GM13977 (cell line): ENCODE measurements around the gene CHMP3.
"Not testable (repeated sequence)": the region's sequence is repeated elsewhere in the genome, so short reads cannot be mapped to it uniquely, and the experiment has no call there.

Experiments
- DNase-seq: peaks from one replicate; pipeline ENCODE4 v3.0.0; 2012; ENCODE audit warnings: low spot score
- CTCF ChIP-seq: IDR thresholded peaks from 2 replicates; pipeline ENCODE4 v1.5.1; 2012; ENCODE audit warnings: mild to moderate bottlenecking, control low read depth; ENCODE audit not compliant: insufficient read depth; ENCODE audit errors: extremely low read depth, missing control alignments
- in situ Hi-C: fragments of 300-500 bp; cut with MboI; formaldehyde crosslinking; loops from one replicate; pipeline ENCODE4 v1.12.0; 2022; ENCODE audit warnings: low sequenced_read_pairs, low pct_unique_long_range_greater_than_20kb, mixed read lengths, inconsistent platforms; ENCODE audit not compliant: unreplicated experiment

CHMP3 gene

GRCh38 chr2:86552889-86553288 is 10.4 kb downstream of the CHMP3 start:
- in situ Hi-C loops, result no loop called here
- DNase-seq, result no peak

GRCh38 chr2:86549963-86550725 is 13.1 kb downstream of the CHMP3 start:
- in situ Hi-C loops, DNase-seq: not testable (repeated sequence)

More at GRCh38 chr2:86552889-86553288, 10.4 kb downstream of the CHMP3 start:
- no peak for TF ChIP-seq CTCF

GRCh38 chr2:86549440-86549839 is 13.8 kb downstream of the CHMP3 start:
- DNase-seq, in situ Hi-C loops: not testable (repeated sequence)

- in situ Hi-C loops, DNase-seq: not testable (repeated sequence)
Measured at GRCh38 chr2:86548913-86549396, 14.3 kb downstream of the CHMP3 start.

GRCh38 chr2:86548165-86548912 is 14.9 kb downstream of the CHMP3 start:
- DNase-seq, in situ Hi-C loops: not testable (repeated sequence)

- in situ Hi-C loops, DNase-seq: not testable (repeated sequence)
Measured at GRCh38 chr2:86545296-86545924, 17.8 kb downstream of the CHMP3 start.

GRCh38 chr2:86544278-86545099 is 18.8 kb downstream of the CHMP3 start:
- DNase-seq, in situ Hi-C loops: not testable (repeated sequence)

- no peak for DNase-seq
- TF ChIP-seq CTCF, result no peak
- in situ Hi-C loops, result no loop called here
Measured at GRCh38 chr2:86543793-86544192, 19.4 kb downstream of the CHMP3 start.

GRCh38 chr2:86543335-86543734 is 19.9 kb downstream of the CHMP3 start:
- DNase-seq, result no peak
- TF ChIP-seq CTCF, result no peak
- in situ Hi-C loops, result no loop called here
